HG03575 (cell line): Measurements from ENCODE around the gene CTPS1.

ENCODE experiments used
- ATAC-seq: cut with Tn5 transposase; IDR thresholded peaks from one replicate; pipeline ENCODE4 v1.9.1; 2021; ENCODE audit not compliant: unreplicated experiment, insufficient number of reproducible peaks, low FRiP score; ENCODE audit errors: extremely low read depth

The CTPS1 gene, protein sequence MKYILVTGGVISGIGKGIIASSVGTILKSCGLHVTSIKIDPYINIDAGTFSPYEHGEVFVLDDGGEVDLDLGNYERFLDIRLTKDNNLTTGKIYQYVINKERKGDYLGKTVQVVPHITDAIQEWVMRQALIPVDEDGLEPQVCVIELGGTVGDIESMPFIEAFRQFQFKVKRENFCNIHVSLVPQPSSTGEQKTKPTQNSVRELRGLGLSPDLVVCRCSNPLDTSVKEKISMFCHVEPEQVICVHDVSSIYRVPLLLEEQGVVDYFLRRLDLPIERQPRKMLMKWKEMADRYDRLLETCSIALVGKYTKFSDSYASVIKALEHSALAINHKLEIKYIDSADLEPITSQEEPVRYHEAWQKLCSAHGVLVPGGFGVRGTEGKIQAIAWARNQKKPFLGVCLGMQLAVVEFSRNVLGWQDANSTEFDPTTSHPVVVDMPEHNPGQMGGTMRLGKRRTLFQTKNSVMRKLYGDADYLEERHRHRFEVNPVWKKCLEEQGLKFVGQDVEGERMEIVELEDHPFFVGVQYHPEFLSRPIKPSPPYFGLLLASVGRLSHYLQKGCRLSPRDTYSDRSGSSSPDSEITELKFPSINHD

DNA sequence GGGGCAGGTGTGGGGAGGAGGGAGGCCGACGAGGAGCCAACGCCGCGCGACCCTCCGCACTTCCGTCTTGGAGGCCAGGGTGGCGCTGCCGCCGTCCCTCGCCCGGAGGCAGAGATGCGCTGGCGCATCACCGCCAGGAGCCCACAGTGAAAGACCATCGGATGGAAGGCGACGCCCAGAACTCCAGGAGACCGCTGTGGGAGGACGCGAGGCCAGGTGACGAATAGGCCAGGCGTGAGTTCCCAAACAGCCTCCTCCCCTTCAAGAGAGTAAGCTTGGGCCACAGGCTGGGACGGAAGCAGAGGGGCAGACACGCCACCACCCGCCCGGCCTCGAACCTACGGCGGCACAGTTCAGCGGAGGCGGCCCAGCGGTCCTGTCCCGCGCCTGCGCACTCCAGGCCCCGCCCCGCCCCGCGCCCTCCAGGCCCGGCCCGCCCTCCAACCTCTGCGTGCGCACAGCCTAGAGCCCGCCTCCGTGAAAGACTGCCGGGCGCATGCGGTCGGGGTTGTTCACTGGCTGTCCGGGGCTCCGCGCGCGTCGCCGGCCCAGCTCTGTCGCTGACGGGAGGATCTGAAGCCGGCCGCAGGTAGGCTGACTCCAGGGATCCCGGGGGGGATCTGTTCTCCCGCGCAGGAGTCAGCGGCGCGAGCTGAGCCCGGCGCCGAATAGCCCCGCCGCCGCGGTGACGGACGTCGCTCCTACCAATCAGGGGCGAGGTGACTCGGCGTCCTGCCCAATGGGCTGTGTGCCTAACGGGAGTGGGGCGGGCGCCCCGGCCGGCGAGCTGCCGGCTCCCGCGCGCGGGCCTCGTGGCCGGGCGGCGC is at the start of gene CTPS1:
CTPS1 (plus strand) TSS at position 456 of the 827 bp plus-strand sequence. CDS start 3,595 bp downstream, outside the sequence.
- peak; percentile 41 for ATAC-seq

DNA sequence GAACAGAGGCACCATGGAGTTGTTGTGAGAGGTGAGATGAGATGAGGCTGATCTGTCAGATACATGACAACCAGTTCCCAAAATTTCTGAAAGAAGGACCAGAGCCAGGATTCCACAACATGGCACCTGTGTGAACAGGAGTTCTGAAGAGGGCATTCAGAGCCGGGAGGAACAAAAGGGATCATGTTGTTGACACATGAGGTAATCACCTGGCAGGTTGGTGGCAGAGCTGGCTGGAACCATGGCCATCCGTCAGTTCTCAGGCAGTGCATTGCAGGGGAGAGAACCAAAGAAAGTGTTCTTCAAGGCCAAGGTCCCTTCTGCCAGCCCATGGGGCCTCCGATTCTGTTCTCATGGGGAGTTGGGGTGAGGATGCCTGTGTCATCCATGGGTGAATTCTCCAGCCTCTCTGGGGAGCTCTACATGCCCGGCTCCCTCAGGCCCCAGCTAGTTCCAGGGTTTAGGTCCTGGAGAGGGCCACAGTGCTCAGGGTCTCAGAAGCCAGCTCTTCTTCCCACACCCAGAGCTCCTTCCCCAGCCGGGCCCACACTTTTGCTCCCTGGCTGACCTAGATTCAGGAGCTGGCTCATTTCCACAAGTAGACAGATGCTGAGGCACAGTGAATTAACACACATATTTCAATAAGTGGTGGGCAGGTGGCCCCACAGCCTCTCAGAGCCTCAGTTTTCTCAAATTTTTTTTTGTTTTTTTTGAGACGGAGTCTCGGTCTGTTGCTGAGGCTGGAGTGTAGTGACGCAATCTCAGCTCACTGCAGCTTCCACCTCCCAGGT is 49.1 kb upstream of the CTPS1 start:
- ATAC-seq, result no peak

DNA sequence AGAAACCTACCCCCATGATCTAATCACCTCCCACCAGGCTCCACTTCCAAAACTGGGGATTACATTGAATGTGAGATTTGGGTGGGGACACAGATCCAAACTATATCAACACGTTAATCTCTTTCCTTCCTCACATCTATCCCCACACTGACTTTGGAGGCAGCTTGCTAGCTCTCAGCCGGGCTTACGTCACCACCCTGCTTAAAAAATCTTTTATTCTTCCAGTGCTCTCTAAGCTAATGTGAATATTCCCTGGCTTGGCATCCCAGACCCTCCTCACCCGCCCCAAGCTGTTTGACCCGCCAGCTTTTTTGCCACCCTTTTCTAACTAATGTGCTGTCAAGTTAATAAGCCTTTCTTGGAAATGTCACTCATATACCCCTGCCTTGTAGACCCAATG is 47.9 kb upstream of the CTPS1 start:
- no peak for ATAC-seq

DNA sequence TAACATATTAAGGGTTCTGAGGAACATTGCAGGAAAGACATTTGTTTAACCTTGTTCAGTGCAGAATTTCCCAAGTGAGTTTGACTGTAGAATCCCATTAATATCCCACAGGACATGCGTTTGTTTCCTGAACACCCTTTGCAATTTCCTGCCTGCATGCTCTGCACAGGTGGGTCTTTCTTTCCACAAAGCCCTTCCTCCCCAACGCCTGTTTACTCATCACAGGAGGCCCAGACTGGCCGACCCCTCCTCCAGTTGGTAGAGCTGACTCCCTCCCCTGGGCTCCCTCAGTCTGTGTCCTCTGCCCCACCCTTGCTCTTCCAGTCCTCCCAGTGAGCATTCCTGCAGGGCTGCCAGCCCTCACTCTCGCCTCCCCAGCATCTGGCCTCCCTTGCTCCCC is 47.5 kb upstream of the CTPS1 start:
- ATAC-seq, result no peak

DNA sequence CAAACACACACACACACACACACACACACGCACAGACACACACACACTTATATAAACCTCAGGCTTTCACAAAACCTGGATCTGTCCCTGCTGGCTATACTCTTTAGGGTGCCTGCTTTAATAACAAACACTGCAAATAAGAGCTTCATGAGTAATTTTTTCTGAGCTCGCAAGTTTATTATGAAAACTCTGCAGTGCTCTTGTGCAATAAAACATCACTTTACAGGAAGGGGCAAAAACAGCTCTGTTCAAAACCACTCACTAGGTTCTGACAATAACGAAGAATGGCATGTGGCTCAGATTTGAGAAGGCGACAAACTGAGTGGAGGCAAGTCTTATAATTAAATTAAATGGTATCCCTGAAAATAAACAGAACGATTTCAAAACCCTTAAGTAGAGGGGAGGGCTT is 42.6 kb upstream of the CTPS1 start:
- ATAC-seq, result no peak

DNA sequence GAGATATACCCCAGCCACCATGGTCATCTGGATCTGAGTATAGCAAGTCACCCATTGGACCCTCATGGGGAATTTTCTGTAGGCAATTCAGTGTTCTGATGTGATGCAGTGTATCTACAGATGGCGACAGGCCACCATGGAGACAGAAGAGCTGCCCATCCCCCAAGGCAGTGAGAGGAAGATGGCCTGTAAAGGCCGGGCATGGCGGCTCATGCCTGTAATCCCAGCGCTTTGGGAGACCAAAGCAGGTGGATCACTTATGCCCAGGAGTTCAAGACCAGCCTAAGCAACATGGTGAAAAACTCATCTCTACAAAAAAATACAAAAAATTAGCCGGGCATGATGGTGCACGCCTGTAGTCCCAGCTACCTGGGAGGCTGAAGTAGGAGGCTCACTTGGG is 41.1 kb upstream of the CTPS1 start:
- no peak for ATAC-seq

DNA sequence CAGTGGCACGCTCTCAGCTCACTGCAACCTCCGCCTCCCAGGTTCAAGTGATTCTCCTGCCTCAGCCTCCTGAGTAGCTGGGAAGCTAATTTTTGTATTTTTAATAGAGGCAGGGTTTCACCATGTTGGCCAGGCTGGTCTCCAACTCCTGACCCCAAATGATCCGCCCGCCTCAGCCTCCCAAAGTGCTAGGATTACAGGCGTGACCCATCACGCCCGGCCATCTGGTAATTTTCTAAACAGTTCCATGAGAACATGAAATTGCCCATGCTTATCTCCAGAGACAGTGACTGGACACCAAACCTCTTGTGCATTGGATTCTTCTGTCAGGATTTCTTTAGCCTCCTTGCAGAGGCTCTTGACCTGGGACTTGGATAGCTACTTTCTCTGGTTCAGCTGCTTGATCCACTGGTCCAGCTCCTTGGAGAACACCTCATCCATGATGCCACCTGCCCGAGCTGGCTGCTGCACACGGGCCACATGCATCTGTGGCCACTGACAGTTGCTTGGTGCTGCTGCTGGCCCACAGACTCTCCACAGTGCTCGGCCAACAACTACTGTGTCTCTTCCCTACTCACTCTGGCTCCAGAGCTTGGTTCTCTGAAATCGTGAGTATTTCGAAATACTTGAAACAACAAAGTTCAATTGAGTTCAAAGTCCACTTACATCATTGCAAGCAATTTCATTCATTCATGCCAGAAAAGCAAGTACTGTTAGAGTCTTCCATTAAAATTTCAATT is 40.0 kb upstream of the CTPS1 start:
- no peak for ATAC-seq

DNA sequence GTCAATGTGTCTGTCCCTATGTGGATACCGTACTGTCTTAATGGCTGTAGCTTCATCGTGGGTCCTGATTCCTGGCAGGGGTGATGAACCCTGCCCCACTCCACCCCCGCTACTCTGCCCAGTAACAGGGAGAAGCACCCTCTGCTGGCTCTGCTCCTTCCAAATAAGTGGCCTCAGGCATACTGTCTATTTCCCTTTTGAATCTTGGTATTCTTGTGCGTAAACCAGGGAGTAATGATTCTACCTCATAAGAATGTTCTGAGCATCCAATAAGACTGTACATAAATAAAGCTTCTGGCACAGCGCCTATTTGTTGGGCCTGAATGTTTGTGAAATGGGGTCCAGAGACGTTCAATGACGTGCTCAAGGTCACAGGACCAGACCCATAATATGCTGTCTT is 35.2 kb upstream of the CTPS1 start:
- no peak for ATAC-seq

DNA sequence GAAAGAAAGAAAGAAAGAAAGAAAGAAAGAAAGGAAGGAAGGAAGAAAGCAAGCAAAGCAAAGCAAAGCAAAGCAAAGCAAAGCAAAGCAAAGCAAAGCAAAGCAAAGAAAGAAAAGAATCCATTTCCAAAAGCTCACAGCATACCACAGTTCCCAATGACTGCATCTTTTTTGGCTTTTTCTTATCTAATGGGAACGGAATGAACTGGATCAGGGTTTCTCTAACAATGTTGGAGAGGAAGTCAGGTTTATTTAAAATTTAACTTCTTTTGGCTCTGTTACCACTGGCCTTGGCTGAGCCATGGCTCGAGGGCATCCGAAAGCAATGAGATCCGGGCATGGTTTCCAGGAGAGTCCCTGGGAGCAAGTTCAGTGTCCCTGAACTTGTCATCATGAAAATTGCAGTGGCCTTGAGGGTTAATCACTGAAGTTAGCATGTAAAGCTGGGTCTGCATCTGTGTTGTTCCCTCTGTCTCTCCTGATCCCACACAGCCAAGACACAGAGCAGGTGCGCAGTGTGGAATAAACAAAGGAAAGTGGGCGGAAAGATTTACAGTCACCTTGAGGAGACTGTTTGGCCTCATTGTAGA is 34.6 kb upstream of the CTPS1 start:
- no peak for ATAC-seq

DNA sequence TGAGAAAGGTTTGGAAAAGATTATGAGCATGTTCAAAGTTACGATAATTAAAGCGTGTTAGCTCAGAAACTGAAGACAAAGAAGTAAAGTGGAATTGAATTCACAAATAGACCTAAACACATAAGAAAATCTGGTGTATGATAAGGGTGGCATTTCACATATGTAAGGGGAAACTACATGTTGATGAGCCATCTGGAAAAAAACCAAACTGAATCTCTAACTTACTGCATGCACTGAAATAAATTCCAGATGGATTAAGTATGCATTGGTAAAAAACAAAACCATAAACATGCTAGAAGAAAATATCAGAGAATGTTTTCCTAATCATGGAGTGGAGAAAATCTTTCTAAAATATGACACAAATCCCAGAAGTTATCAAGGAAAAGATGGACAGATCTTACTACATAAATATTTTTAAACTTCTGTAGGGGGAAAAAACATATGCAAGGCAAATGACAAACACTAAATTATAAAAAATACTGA is 34.0 kb upstream of the CTPS1 start:
- ATAC-seq, result no peak

DNA sequence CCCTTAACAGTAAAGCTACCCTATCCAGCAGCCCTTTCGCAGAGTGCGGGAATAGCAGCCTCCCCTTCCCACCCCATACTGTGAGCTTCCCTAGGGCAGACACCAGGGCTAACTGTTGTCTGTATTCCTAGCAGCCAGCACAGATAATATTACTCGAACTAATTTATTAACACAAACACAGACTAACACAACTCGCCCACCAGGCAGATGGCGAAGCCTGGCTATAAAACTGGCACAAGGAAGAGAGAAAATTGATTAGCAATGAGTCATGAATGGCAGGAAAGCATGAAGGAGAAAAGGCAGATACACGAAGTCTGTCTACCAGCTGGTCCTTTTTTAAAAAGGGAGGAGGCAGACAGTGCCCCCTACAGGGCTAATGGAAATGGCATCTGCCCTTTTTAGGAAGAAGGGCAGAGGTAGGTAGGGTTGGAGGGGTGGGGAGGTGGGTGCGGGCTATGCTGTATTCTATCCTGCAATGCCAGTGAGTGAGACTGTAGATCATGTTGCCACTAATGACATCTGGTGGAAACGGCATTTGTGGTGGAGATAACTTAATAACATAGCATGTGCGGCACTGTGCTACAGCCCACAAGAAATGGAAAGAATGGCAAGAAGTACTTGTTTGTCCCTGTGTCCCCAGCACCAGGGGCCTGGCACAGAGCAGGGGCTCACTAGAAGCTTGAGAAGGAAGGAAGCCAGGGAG is 30.6 kb upstream of the CTPS1 start:
- ATAC-seq, result no peak

DNA sequence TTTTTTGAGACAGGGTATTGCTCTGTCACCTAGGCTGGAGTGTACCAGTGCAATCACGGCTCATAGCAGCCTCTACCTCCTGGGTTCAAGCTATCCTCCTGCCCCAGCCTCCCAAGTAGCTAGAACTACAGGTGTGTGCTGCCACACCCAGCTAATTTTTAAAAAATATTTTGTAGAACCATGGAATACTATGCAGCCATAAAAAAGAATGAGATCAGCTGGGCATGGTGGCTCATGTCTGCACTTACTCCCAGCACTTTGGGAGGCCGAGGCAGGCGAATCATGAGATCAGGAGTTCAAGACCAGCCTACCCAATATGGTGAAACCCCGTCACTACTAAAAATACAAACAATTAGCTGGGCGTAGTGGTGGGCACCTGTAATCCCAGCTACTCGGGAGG is 29.9 kb upstream of the CTPS1 start:
- ATAC-seq, result no peak

DNA sequence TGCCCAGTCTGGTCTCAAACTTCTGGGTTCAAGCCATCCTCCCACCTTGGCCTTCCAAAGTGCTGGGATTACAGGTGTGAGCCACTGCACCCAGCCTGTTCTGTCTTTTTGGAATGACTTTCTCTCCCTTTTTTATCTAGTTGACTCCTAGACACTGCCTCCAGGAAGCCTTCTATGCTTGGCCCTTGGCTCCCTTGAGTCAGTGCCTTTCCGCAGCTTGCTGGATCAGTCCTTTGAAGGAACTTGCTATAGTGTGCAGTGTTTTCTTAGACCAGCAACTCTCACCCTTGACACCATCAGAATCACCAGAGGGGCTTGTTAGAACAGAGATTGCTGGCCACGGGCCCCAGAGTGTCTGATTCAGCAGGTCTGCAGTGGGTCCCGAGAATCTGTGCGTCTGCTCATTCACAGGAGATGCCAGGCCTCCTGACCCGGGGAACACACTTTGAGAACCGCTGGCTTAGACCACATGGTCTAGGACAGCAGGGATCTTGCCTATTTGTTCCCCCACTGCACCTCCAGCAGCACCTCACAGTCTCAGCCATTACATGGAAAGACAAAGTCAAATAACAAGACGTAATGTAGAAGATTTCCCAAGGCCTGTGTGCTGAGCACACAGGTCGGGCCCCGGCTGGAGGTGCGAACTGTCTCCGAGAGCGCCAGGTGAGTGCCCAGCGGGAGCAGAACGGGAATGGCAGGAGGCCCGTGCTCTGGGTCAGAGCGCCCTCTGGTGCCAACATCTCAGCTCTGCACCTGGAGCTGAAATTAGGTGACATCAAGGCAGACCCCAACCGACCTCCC is 27.4 kb upstream of the CTPS1 start:
- ATAC-seq, result no peak

DNA sequence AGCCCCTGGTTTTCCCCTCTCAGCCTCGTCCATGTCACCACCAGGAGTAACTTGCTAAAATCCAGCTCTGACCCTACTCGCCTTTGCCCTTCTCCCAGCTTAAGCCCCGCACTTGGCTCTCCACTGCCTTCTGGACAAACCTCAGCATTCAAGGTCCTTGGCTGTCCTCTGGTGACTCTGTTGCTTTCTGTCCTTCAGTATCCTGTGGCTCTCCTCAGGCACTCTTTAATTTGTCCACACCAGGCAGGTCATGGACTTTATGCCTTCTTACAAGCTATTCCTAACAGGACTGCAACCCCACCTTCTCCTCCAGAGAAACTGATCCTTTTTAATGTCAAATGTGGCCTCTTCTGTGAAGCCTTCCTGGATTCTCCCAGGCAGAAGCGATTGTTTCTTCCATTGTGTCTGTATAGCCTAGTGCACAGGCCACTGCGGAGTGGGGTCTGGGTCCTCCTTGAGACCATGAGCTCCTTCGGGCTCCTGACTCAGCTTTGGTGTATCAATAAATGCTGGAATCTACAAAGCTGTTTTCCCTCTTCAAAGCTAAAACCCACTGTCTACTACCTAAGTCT is 26.7 kb upstream of the CTPS1 start:
- ATAC-seq, result no peak

DNA sequence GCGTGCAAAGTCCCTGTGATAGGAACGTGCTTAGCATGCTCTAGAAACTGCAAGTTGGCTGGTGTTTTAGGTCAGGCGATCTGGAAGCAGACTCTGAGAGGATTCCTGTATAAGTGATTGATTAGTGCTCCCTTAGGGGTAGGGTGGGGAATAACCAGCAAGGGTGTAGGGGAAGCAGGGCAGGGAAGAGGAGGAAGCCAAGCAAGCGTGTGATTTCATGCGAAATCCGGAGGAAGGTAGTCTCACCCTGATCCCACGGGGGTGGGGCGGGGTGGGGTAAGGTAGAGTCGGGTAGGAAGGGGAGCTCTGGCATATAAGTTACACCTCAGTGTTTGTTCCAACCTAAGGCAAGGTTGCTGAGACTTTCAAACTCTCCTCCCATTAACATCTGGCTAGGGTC is 24.9 kb upstream of the CTPS1 start:
- ATAC-seq, result no peak

DNA sequence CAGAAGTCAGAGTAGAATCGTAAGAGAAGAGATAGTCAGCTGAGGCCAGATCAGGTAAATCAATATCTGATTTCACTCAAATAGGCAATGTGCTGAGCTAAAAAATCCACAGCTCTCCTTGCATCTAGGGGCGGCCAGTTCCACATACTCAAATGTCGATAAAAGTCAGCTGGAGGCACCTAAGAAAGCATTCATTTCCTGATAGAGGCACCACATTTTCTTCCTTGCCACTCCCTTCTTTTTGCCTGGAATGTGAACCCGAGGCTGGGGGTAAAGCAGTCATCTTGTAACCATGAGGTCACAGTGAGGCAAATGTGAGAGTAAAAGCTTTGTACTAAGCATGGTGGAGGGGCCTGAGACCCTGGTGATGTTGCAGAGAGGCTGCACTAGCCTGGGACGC is 24.2 kb upstream of the CTPS1 start:
- ATAC-seq, result no peak
